ENCODE measurements around the gene RAB35. TPM values are rescaled to one million over a fixed set of nuclear protein-coding genes. Genes with fewer than 3 reads are reported as not detected.
A peak's percentile ranks its signal among the peaks of the same experiment; 100 is the strongest.

Gene RAB35
- total RNA-seq, 1 donor from 2014 or later = 39.2 TPM

DNA sequence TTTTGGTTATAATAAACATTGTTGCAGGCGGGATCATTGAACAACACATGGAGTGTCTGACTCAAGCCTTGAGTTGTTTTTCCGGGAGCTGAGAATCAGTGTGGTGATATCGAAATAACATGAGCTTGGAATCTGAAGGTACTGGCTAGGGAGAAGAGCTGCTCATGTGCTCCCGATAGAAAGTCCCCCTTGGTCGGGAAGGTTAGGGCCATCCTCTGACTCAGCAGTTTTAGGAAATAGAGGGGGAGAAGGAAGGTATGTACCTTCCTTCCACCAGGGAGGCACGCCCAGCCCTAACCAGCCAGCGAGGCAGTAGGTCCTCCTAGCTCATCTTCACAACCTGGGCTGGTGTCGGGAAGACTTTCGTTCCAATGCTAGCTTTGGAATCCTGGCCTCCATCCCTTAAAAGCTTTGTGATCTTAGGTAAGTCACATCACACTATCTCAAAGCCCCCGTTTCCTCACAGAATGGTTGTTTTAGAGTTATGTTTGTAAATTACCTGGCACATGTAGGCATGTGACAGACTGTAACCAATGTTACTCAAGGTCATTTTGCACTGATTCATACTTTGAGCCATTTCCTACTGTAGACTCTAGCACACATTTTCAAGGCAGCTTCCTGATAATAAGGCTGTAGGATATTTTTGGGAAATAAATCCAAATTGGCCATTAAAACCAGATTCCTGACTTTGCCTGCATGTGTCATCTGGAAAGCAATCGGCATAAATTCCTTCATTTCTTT lies 1.9 kb upstream of the RAB35 start:
- Histone ChIP-seq H3K36me3 (no peaks in the 10 kb centered on the region), H3K4me3 (peak overlapping the region; percentile 87 to 89), H3K27me3 (no peaks in the 10 kb centered on the region), H3K4me1 (peaks cover 13 to 27% of the 10 kb centered on the region in 2 donors), H3K27ac (no peak overlapping the region), H3K9me3 (no peaks in the 10 kb centered on the region)
- intact Hi-C loops (cut with DNase I) = no loop called here
- TF ChIP-seq, protein P1, sequence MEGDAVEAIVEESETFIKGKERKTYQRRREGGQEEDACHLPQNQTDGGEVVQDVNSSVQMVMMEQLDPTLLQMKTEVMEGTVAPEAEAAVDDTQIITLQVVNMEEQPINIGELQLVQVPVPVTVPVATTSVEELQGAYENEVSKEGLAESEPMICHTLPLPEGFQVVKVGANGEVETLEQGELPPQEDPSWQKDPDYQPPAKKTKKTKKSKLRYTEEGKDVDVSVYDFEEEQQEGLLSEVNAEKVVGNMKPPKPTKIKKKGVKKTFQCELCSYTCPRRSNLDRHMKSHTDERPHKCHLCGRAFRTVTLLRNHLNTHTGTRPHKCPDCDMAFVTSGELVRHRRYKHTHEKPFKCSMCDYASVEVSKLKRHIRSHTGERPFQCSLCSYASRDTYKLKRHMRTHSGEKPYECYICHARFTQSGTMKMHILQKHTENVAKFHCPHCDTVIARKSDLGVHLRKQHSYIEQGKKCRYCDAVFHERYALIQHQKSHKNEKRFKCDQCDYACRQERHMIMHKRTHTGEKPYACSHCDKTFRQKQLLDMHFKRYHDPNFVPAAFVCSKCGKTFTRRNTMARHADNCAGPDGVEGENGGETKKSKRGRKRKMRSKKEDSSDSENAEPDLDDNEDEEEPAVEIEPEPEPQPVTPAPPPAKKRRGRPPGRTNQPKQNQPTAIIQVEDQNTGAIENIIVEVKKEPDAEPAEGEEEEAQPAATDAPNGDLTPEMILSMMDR (IDR thresholded peaks at IDR 0.05) = no peak
- no peak for DNase-seq (ENCODE audit: low spot score in 2 of 2)

DNA sequence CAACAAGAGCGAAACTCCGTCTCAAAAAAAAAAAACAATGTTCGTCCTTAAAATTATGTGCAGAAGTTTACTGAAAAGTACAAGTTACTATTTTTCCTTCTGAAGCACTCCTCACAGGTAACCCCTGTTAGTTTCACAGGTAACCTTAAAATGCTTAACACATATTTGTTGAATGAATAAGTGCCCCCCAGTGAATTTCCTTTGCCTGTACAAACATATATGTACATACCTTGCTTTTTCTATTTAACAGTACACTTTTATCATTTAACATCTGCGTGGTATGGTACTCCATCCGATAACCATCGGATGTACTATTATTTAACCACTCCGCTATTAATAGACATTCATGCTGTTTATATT lies 1.4 kb upstream of the RAB35 start:
- Histone ChIP-seq H3K9me3 (no peaks in the 10 kb centered on the region), H3K36me3 (no peaks in the 10 kb centered on the region), H3K27ac (no peak overlapping the region), H3K4me1 (peaks cover 13 to 27% of the 10 kb centered on the region in 2 donors), H3K27me3 (no peaks in the 10 kb centered on the region), H3K4me3 (peak overlapping the region; percentile 87 to 89)
- no peak for DNase-seq (ENCODE audit: low spot score in 2 of 2)
- intact Hi-C loops (cut with DNase I) = loop anchor here (1.0 to 2.0 kb wide), 2 partner anchors 31 to 77 kb away; partner anchors contain the start of gene GCN1
- TF ChIP-seq, protein P1 (IDR thresholded peaks at IDR 0.05) = no peak

DNA sequence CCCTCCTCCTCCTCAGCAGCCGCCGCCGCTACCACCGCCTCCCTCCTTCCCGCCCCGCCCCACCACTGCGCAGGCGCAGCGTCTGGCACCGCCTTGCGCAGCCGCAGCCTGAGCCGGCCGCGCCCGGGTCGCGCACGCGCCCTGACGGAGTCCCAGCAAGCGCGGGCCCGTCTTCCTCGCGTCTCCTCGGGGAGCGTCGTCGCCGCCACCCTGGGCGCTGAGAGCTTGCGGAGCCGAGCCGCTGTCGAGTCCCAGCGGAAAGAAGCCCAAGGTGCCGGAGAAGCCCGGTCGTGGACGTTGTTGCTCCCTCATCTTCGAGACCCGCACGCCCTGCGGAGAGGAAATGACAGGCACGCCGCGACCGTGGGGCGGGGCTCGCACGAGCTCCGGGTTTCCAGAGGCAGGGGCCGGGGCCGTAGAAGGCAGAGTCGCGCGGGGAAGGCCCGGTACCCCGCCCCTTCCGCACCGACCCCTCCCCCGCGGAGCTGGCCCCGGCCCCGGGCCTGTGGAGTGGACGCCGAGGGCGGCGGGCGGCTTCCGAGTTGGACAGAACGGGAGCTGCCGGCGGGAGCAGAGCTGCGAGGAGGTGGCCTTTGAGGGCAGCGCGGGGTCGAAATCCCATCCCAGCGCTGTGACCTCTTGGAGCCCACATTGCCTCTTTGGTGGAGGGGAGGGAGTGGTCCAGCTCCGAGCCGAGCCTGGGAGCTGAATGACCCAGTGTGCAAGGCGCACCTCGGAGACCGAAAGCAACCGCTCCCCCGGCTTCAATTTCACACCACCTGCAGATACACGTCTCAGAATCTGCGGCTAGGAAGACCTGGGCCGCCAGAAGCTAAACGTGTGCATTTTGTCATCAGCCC lies 469 bp upstream of the RAB35 start:
- no peaks in the 10 kb centered on the region for H3K36me3 ChIP-seq
- peak; percentile 72 to 96 for DNase-seq (ENCODE audit: low spot score in 2 of 2)
- H3K27ac ChIP-seq = peak overlapping the region; percentile 92 to 94
- peak overlapping the region; percentile 87 to 89 for H3K4me3 ChIP-seq
- intact Hi-C loops (cut with DNase I) = loop anchor here (1.0 to 2.0 kb wide), 2 partner anchors 30 to 78 kb away; partner anchors contain the start of gene GCN1
- no peaks in the 10 kb centered on the region for H3K27me3 ChIP-seq
- TF ChIP-seq, protein P1 (IDR thresholded peaks at IDR 0.05) = no peak
- no peaks in the 10 kb centered on the region for H3K9me3 ChIP-seq
- H3K4me1 ChIP-seq = peaks cover 13 to 31% of the 10 kb centered on the region in 2 donors

DNA sequence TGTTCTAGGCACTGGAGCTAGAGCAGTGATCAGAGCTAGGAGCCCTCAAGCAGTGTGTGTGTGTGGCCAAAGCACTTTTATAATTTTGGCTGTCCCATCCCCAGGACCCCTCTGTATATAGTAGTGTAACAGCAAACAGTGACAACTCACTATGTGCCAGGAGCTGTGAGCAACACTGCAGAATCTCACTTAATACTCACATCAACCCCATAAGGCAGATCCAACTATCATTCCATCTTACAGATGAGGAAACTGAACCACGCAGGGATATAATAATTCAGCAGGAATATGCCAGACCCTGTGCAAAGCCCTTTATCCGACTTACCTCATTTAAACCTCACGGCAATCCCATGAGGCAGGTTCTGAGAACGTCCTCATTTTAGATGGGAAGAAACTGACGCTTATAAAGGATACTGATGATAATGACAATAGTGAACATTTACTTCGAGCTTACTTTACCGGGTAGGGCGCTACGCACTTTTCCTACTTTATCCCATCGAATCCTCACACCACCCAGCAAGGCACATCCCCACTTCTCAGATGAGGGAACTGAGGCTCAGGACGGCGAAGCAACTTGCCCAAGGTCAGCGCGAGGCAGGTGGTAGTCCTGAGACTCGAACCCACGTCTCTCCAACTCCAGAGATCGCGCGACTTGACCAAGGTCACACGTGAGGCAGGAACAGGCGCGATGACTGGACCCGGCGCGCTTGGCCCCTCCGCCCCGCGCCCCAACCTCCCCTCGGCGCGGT lies 687 bp downstream of the RAB35 start:
- DNase-seq (ENCODE audit: low spot score in 2 of 2) = no peak
- H3K9me3 ChIP-seq = no peaks in the 10 kb centered on the region
- intact Hi-C loops (cut with DNase I) = loop anchor here (2.0 kb wide), 1 partner anchor 79 kb away; the partner anchor contains the start of gene GCN1
- no peaks in the 10 kb centered on the region for H3K36me3 ChIP-seq
- peaks cover 13 to 34% of the 10 kb centered on the region in 2 donors for H3K4me1 ChIP-seq
- H3K4me3 ChIP-seq = peak overlapping the region; percentile 87 to 89
- peak overlapping the region; percentile 92 to 94 for H3K27ac ChIP-seq
- TF ChIP-seq, protein P1 (IDR thresholded peaks at IDR 0.05) = no peak
- no peaks in the 10 kb centered on the region for H3K27me3 ChIP-seq

DNA sequence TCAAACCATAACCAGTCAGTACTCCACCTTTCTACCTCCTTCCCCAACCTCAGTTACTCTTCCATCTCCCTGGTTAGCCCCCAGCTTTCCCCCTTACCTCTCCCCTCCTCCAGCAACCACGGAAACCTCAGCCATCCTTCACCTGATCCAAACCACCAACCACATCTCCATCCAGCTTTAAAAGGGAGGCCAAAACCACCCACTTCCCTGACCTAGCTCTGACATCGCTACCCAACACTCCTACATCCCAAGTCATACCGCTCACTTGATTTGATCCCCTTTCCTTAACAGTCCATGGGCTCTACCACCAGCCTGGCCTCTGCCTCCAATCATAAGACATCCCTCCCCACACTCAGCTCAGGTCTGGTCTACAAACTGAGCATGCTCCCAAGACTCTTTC lies 1.5 kb downstream of the RAB35 start:
- TF ChIP-seq, protein P1 (IDR thresholded peaks at IDR 0.05) = no peak
- Histone ChIP-seq H3K4me3 (peak overlapping the region; percentile 87 to 89), H3K27ac (peak overlapping the region in 1 of 2 donors; percentile 9)

More for the DNA sequence above, 1.5 kb downstream of the RAB35 start:
- intact Hi-C loops (cut with DNase I) = no loop called here
- no peak for DNase-seq (ENCODE audit: low spot score in 2 of 2)
- H3K9me3 ChIP-seq = no peaks in the 10 kb centered on the region
- peaks cover 13 to 37% of the 10 kb centered on the region in 2 donors for H3K4me1 ChIP-seq
- H3K36me3 ChIP-seq = no peaks in the 10 kb centered on the region
- H3K27me3 ChIP-seq = no peaks in the 10 kb centered on the region
